CD14-positive monocyte (primary cell): ENCODE data around the gene ADGRL3. TPM values are rescaled to one million over a fixed set of nuclear protein-coding genes. Genes with fewer than 3 reads are reported as not detected.

Experiments
- DNase-seq, 3 donors: peaks; one replicate each; pipeline ENCODE4 v3.0.0-alpha.2; 2011 to 2022
- H2AFZ ChIP-seq: 2 replicates; pipeline ENCODE4 v1.6.0; 2012; ENCODE audit warnings: mild to moderate bottlenecking, low read depth, low read length, inconsistent platforms; ENCODE audit not compliant: insufficient read depth, poor library complexity, severe bottlenecking
- H3K27ac ChIP-seq, 2 donors: 1 replicate in 1 of 2; 2 replicates in 1 of 2; pipeline ENCODE4 v1.5.1; 2012 to 2013; ENCODE audit warnings: low read length in 2 of 2, control low read depth in 1 of 2, inconsistent platforms in 1 of 2, low read depth in 1 of 2, mild to moderate bottlenecking in 1 of 2
- H3K27me3 ChIP-seq, 2 donors: one replicate each; pipeline versions ENCODE4 v1.6.0 to v1.6.1; 2011 to 2013; ENCODE audit warnings: low read length in 2 of 2; ENCODE audit not compliant: control insufficient read depth in 2 of 2, insufficient read depth in 2 of 2
- H3K36me3 ChIP-seq, 2 donors: replicated peaks in 1 of 2; 1 replicate in 1 of 2; 2 replicates in 1 of 2; pipeline versions ENCODE4 v1.5.1 to v1.6.1; 2012 to 2013; ENCODE audit warnings: low read length in 2 of 2, control low read depth in 1 of 2, inconsistent platforms in 1 of 2, mild to moderate bottlenecking in 1 of 2; ENCODE audit not compliant: insufficient read depth in 2 of 2, control insufficient read depth in 1 of 2
- H3K4me1 ChIP-seq, 2 donors: 1 replicate in 1 of 2; 2 replicates in 1 of 2; pipeline versions ENCODE4 v1.5.1 to v1.6.1; 2012 to 2013; ENCODE audit warnings: low read length in 2 of 2, control low read depth in 1 of 2, inconsistent platforms in 1 of 2, mild to moderate bottlenecking in 1 of 2, moderate library complexity in 1 of 2; ENCODE audit not compliant: insufficient read depth in 2 of 2, control insufficient read depth in 1 of 2
- H3K4me2 ChIP-seq: replicated peaks from 2 replicates; pipeline ENCODE3; 2012; ENCODE audit warnings: low read length, moderate library complexity, mild to moderate bottlenecking; ENCODE audit not compliant: poor library complexity, severe bottlenecking; ENCODE audit errors: extremely low read depth
- H3K4me3 ChIP-seq, 3 experiments: fragments of 200-600 bp in 1 of 3; sonication (generic) in 1 of 3; replicated peaks in 1 of 3; 1 replicate in 2 of 3; 2 replicates in 1 of 3; pipeline ENCODE4 v1.5.1; 2011 to 2013; ENCODE audit warnings: low read length in 3 of 3, mild to moderate bottlenecking in 3 of 3, control low read depth in 2 of 3, low read depth in 2 of 3, inconsistent platforms in 1 of 3, moderate library complexity in 1 of 3
- H3K79me2 ChIP-seq: 2 replicates; pipeline ENCODE4 v1.6.0; 2012; ENCODE audit warnings: mild to moderate bottlenecking, control low read depth, inconsistent platforms, low read length, moderate library complexity; ENCODE audit not compliant: insufficient read depth
- H3K9ac ChIP-seq: 2 replicates; pipeline ENCODE4 v1.6.0; 2017; ENCODE audit warnings: low read length, mild to moderate bottlenecking; ENCODE audit not compliant: insufficient read depth, poor library complexity, severe bottlenecking
- H3K9me3 ChIP-seq, 2 donors: replicated peaks in 1 of 2; 1 replicate in 1 of 2; 2 replicates in 1 of 2; pipeline versions ENCODE4 v1.5.1 to v1.6.1; 2012 to 2013; ENCODE audit warnings: low read length in 2 of 2, control low read depth in 1 of 2; ENCODE audit not compliant: control insufficient read depth in 1 of 2, insufficient read depth in 1 of 2
- H4K20me1 ChIP-seq: 2 replicates; pipeline ENCODE4 v1.6.0; 2012; ENCODE audit warnings: mild to moderate bottlenecking, low read length, control low read depth, moderate library complexity; ENCODE audit not compliant: insufficient read depth
- H3K27ac Mint-ChIP-seq, 7 donors: one replicate each; pipeline ENCODE4 v1.8.0; 2020; ENCODE audit warnings: mild to moderate bottlenecking in 7 of 7, mixed read lengths in 7 of 7, moderate library complexity in 6 of 7, inconsistent platforms in 2 of 7
- H3K27me3 Mint-ChIP-seq, 3 donors: one replicate each; pipeline ENCODE4 v1.8.0; 2021 to 2022; ENCODE audit warnings: low read depth in 3 of 3, mild to moderate bottlenecking in 3 of 3, mixed read lengths in 3 of 3, moderate library complexity in 3 of 3, inconsistent platforms in 1 of 3
- H3K36me3 Mint-ChIP-seq, 2 donors: one replicate each; pipeline ENCODE4 v1.8.0; 2020; ENCODE audit warnings: mixed read lengths in 2 of 2, inconsistent platforms in 1 of 2, mild to moderate bottlenecking in 1 of 2
- H3K4me1 Mint-ChIP-seq: one replicate; pipeline ENCODE4 v1.8.0; 2020; ENCODE audit warnings: mild to moderate bottlenecking, mixed read lengths
- H3K4me3 Mint-ChIP-seq, 2 donors: one replicate each; pipeline ENCODE4 v1.8.0; 2020; ENCODE audit warnings: mild to moderate bottlenecking in 2 of 2, mixed read lengths in 2 of 2, moderate library complexity in 1 of 2
- H3K9me3 Mint-ChIP-seq, 7 donors: one replicate each; pipeline ENCODE4 v1.8.0; 2020 to 2022; ENCODE audit warnings: mixed read lengths in 7 of 7, mild to moderate bottlenecking in 6 of 7, moderate library complexity in 6 of 7, inconsistent platforms in 2 of 7
- WGBS: methylation state at CpG from one replicate; pipeline ENCODE4 v1.1.5; 2013; ENCODE audit warnings: missing lambda C conversion rate; ENCODE audit not compliant: insufficient coverage; 5-methylcytosine and 5-hydroxymethylcytosine counted together
- intact Hi-C, 2 donors: fragments of 100-400 bp; cut with micrococcal nuclease; formaldehyde crosslinking; loops; one replicate each; pipeline versions ENCODE4 v1.15.0 to v1.15.1; 2023
- polyA plus RNA-seq, 3 donors: library from polyadenylated mRNA; depleted of rRNA in 1 of 3; unstranded in 2 of 3; stranded (reverse) in 1 of 3; fragments of 300-500 nt in 2 of 3; fragments of >200 nt in 1 of 3; fragmentation: Illumina TruSeq in 2 of 3; gene quantifications; 1 replicate in 2 of 3; 2 replicates in 1 of 3; pipeline ENCODE4 v1.2.3, GENCODE V29; 2012 to 2021
- TF ChIP-seq, protein P1 (sequence below): fragments of 200-600 bp; IDR thresholded peaks from one replicate; pipeline ENCODE4 v1.8.0; 2022; ENCODE audit warnings: antibody characterized with exemption, mild to moderate bottlenecking

ADGRL3 gene
- polyA plus RNA-seq, 3 donors = not detected

DNA sequence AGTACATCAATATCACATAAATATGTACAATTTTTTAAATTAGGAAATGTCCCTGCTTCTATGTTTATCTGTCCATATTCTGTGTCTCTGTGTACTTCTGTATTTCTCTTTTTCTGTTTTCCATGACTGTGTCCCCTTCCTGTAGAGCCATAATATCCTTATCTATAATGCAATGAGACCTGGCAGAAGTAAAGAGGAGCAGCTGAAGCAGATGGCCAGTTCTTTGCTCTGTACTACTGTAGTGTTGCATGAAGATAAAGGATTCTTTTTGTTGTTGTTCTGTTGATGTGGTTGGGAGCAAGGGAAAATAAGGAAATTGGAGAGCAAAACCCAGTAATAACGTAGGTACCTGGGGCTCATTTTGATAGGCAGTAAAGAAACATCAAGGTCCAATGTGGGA is 301.7 kb downstream of the ADGRL3 start:
- TF ChIP-seq, protein P1, sequence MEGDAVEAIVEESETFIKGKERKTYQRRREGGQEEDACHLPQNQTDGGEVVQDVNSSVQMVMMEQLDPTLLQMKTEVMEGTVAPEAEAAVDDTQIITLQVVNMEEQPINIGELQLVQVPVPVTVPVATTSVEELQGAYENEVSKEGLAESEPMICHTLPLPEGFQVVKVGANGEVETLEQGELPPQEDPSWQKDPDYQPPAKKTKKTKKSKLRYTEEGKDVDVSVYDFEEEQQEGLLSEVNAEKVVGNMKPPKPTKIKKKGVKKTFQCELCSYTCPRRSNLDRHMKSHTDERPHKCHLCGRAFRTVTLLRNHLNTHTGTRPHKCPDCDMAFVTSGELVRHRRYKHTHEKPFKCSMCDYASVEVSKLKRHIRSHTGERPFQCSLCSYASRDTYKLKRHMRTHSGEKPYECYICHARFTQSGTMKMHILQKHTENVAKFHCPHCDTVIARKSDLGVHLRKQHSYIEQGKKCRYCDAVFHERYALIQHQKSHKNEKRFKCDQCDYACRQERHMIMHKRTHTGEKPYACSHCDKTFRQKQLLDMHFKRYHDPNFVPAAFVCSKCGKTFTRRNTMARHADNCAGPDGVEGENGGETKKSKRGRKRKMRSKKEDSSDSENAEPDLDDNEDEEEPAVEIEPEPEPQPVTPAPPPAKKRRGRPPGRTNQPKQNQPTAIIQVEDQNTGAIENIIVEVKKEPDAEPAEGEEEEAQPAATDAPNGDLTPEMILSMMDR = no peak
- Histone ChIP-seq H3K4me1 (no peaks in the 10 kb centered on the region), H3K9ac (no peak overlapping the region), H3K27me3 (no peaks in the 10 kb centered on the region), H3K4me3 (no peak overlapping the region), H2AFZ (no peak overlapping the region), H3K36me3 (no peaks in the 10 kb centered on the region), H3K9me3 (no peaks in the 10 kb centered on the region), H3K4me2 (no peak overlapping the region), H3K27ac (no peak overlapping the region), H4K20me1 (no peaks in the 10 kb centered on the region), H3K79me2 (no peaks in the 10 kb centered on the region)
- Mint-ChIP-seq H3K36me3 (no peaks in the 10 kb centered on the region), H3K4me1 (no peaks in the 10 kb centered on the region), H3K4me3 (no peak overlapping the region), H3K27me3 (peaks cover 0 to 1% (median 0%) of the 10 kb centered on the region in 3 donors), H3K9me3 (peaks cover 0 to 6% (median 0%) of the 10 kb centered on the region in 7 donors), H3K27ac (no peak overlapping the region)
- DNase-seq = no peak
- 60% methylated on average over 1 of the region's 1 CpG for WGBS
- intact Hi-C loops = no loop called here

DNA sequence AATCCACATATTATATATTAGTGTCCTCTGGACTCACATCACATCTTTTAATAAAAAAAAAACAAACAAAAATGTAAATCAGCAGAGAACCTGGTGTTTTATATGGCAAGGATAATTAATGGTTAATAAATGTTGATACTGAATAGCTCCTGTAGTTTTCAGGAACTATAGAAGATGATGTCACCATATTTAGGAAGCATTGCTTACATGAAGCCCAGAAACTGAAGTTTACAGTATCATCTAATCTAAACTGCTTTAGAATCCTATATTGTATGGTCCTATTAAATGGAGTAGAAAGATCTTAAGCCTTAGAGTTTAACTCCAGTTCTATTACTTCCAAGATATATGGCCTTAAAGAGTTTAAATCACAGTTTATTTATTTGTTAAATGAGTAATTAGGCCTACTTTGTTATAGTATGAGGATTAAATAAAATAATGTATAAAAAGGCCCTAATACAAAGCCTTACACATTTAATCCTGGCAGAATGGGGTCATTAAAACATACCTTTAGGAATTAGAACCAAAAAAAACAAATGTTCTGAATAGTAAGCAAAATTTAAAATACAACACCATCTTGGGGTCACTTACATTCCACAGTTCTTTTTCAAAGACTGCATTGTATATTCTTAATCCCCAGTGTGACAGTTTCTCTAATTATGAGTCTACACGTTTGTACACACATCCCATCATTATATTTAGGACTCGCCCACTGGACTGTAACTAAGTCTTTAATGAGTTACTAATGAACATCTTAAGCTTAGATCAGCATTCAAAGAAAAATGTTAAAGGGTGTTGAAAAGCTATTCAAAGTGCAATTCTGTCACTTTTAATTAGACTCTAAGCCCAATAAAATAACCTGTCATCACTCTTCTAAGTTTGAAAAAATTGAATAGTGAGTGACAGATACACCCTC is 305.9 kb downstream of the ADGRL3 start:
- Histone ChIP-seq H3K27ac (no peak overlapping the region), H4K20me1 (no peaks in the 10 kb centered on the region), H3K4me1 (no peaks in the 10 kb centered on the region), H2AFZ (no peak overlapping the region), H3K36me3 (no peaks in the 10 kb centered on the region), H3K27me3 (no peaks in the 10 kb centered on the region), H3K4me3 (no peak overlapping the region), H3K9ac (no peak overlapping the region), H3K4me2 (no peak overlapping the region), H3K79me2 (no peaks in the 10 kb centered on the region), H3K9me3 (no peaks in the 10 kb centered on the region)
- Mint-ChIP-seq H3K4me3 (no peak overlapping the region), H3K4me1 (no peaks in the 10 kb centered on the region), H3K27me3 (no peaks in the 10 kb centered on the region), H3K9me3 (peaks cover 0 to 8% (median 4%) of the 10 kb centered on the region in 7 donors), H3K27ac (no peak overlapping the region), H3K36me3 (no peaks in the 10 kb centered on the region)
- TF ChIP-seq, protein P1 = no peak
- intact Hi-C loops = no loop called here
- WGBS = no CpG with 5 or more reads among the region's 2 CpGs
- no peak for DNase-seq
